K562 (cell line): ENCODE measurements around the gene MACROD2. TPM values are rescaled to one million over a fixed set of nuclear protein-coding genes. Genes with fewer than 3 reads are reported as not detected.

Experiments
- ATAC-seq: fragments of 200-7000 bp; cut with Tn5 transposase; 3 replicates; pipeline ENCODE4 v1.9.1; 2020; ENCODE audit warnings: moderate library complexity
- BruUV-seq: library from RNA; stranded (reverse); fragments of 400-500 nt; replicated peaks from 2 replicates; lab custom pipeline; 2021; lab: Mats Ljungman, UMichigan
- CTCF ChIA-PET: fragments of 300-600 bp; formaldehyde crosslinking; extraction: SDS; loops from one replicate; lab custom pipeline; 2021; ENCODE audit warnings: low intra/inter-chr PET ratio; lab: Yijun Ruan, JAX
- POLR2A ChIA-PET: fragments of 300-600, 350-650 bp; sonication (Branson Sonifier 250); formaldehyde crosslinking; extraction: SDS; loops from one replicate; lab custom pipeline; 2021; ENCODE audit warnings: antibody characterized with exemption, inconsistent platforms; lab: Yijun Ruan, JAX
- DNase-seq, 4 experiments: peaks; one replicate each; pipeline versions ENCODE4 v3.0.0 to v3.0.0-alpha.2; 2011 to 2018; ENCODE audit warnings: low spot score in 3 of 4, mixed read lengths in 3 of 4; ENCODE audit errors: extremely low read depth in 1 of 4
- FAIRE-seq: peaks from 2 replicates; lab custom pipeline; 2011; peaks lifted over from hg19 to GRCh38; lab: Jason Lieb, UNC
- H2AFZ ChIP-seq: 2 replicates; pipeline ENCODE4 v1.6.0; 2011; ENCODE audit warnings: low read depth, low read length, control low read depth, inconsistent platforms
- H3K27ac ChIP-seq: fragments of 200-600 bp; 3 replicates; pipeline ENCODE4 v1.8.0; 2011; ENCODE audit warnings: low read depth, mild to moderate bottlenecking, control low read depth, inconsistent platforms, low read length, moderate library complexity, mixed read lengths; ENCODE audit errors: extremely low read depth
- H3K27me3 ChIP-seq, 2 experiments: fragments of 300-600 bp in 1 of 2; 2 replicates in 1 of 2; 3 replicates in 1 of 2; pipeline versions ENCODE4 v1.6.0 to v1.8.0; 2011; ENCODE audit warnings: inconsistent platforms in 2 of 2, low read length in 2 of 2, mild to moderate bottlenecking in 1 of 2, mixed read lengths in 1 of 2, moderate library complexity in 1 of 2; ENCODE audit not compliant: control insufficient read depth in 2 of 2, insufficient read depth in 2 of 2
- H3K36me3 ChIP-seq: fragments of 300-600 bp; 3 replicates; pipeline ENCODE4 v1.8.0; 2011; ENCODE audit warnings: mild to moderate bottlenecking, low read length, inconsistent platforms; ENCODE audit not compliant: control insufficient read depth, insufficient read depth
- H3K4me1 ChIP-seq, 2 experiments: fragments of 200-600 bp in 1 of 2; replicated peaks in 1 of 2; 2 replicates in 1 of 2; 3 replicates in 1 of 2; pipeline versions ENCODE4 v1.5.1 to v1.8.0; 2011; ENCODE audit warnings: inconsistent platforms in 2 of 2, low read length in 2 of 2, mild to moderate bottlenecking in 1 of 2, mixed read lengths in 1 of 2, moderate library complexity in 1 of 2; ENCODE audit not compliant: control insufficient read depth in 2 of 2, insufficient read depth in 2 of 2
- H3K4me2 ChIP-seq: 2 replicates; pipeline ENCODE4 v1.6.1; 2011; ENCODE audit warnings: low read length, control low read depth, inconsistent platforms, mixed read lengths; ENCODE audit not compliant: insufficient read depth
- H3K4me3 ChIP-seq: fragments of 200-600 bp; sonication (generic), shearing (Covaris generic); 2 replicates; pipeline ENCODE4 v1.5.1; 2016; ENCODE audit warnings: control low read depth, inconsistent platforms
- H3K79me2 ChIP-seq: fragments of 200-600 bp; 3 replicates; pipeline ENCODE4 v1.8.0; 2011; ENCODE audit warnings: low read length, inconsistent platforms; ENCODE audit not compliant: control insufficient read depth, insufficient read depth
- H3K9ac ChIP-seq, 2 experiments: 2 replicates each; pipeline versions ENCODE4 v1.6.0 to v1.6.1; 2011; ENCODE audit warnings: low read depth in 2 of 2, low read length in 2 of 2, control low read depth in 1 of 2, inconsistent platforms in 1 of 2, mild to moderate bottlenecking in 1 of 2, mixed read lengths in 1 of 2; ENCODE audit not compliant: insufficient read depth in 1 of 2
- H3K9me1 ChIP-seq: one replicate; pipeline ENCODE4 v1.6.0; 2011; ENCODE audit warnings: inconsistent platforms, mild to moderate bottlenecking, low read length, moderate library complexity; ENCODE audit not compliant: control insufficient read depth, insufficient read depth
- H3K9me3 ChIP-seq: replicated peaks from 2 replicates; pipeline ENCODE4 v1.5.1; 2011; ENCODE audit warnings: low read depth, low read length, inconsistent platforms; ENCODE audit not compliant: control insufficient read depth, insufficient read depth
- H4K20me1 ChIP-seq: replicated peaks from 2 replicates; pipeline ENCODE4 v1.6.1; 2011; ENCODE audit warnings: low read length, inconsistent platforms, mixed read lengths; ENCODE audit not compliant: control insufficient read depth, insufficient read depth
- C11orf30 ChIP-seq: fragments of 450-650 bp; IDR thresholded peaks from 2 replicates; pipeline ENCODE4 v1.6.1; 2016; ENCODE audit warnings: low read depth, mild to moderate bottlenecking
- CBX3 ChIP-seq, 2 experiments: IDR thresholded peaks; 1 replicate in 1 of 2; 2 replicates in 1 of 2; pipeline ENCODE4 v1.6.1; 2012; ENCODE audit warnings: inconsistent platforms in 2 of 2, low read length in 2 of 2, borderline replicate concordance in 1 of 2, control low read depth in 1 of 2
- CHD1 ChIP-seq: fragments of 200-600 bp; sonication (generic); IDR thresholded peaks from one replicate; pipeline ENCODE4 v1.6.1; 2012; ENCODE audit warnings: mild to moderate bottlenecking, moderate library complexity, low read length, inconsistent platforms
- FUS ChIP-seq: fragments of 200-400 bp; formaldehyde crosslinking; optimal IDR thresholded peaks from 2 replicates; pipeline ENCODE3; 2017; ENCODE audit warnings: low read depth, low read length
- HOXB6 ChIP-seq: fragments of 250-450 bp; sonication (Bioruptor Pico); IDR thresholded peaks from 2 replicates; pipeline ENCODE4 v1.5.1; 2022; ENCODE audit warnings: mild to moderate bottlenecking, borderline replicate concordance
- IRF2 ChIP-seq: sonication (generic); formaldehyde crosslinking; IDR thresholded peaks from 2 replicates; pipeline ENCODE4 v1.8.1; 2022; ENCODE audit warnings: mild to moderate bottlenecking, missing genetic modification reagents
- POLR2AphosphoS2 ChIP-seq: IDR thresholded peaks from 2 replicates; pipeline ENCODE4 v1.6.1; 2012; ENCODE audit warnings: low read length, improper control_type of control experiment
- SMAD3 ChIP-seq: fragments of 450-650 bp; formaldehyde crosslinking; conservative IDR thresholded peaks from 2 replicates; pipeline ENCODE4 v1.4.0; 2020; ENCODE audit warnings: mild to moderate bottlenecking
- TCF7 ChIP-seq: sonication (generic); IDR thresholded peaks from 2 replicates; pipeline ENCODE4 v1.6.1; 2016; ENCODE audit warnings: antibody characterized with exemption, borderline replicate concordance
- ZC3H11A ChIP-seq: IDR thresholded peaks from 2 replicates; pipeline ENCODE4 v1.6.1; 2012; ENCODE audit warnings: low read depth, low read length, improper control_type of control experiment
- ZNF12 ChIP-seq: sonication (generic); formaldehyde crosslinking; IDR thresholded peaks from 2 replicates; pipeline ENCODE4 v1.4.0; 2020; ENCODE audit warnings: mild to moderate bottlenecking, missing genetic modification reagents
- whole genome bisulfite sequencing: fragments of 100-300 bp; shearing (Covaris generic); methylation state at CpG from one replicate; pipeline ENCODE4 v1.1.6; 2016; ENCODE audit warnings: low coverage, mixed read lengths; ENCODE audit not compliant: insufficient coverage; ENCODE audit errors: missing lambda C conversion rate; 5-methylcytosine and 5-hydroxymethylcytosine counted together
- in situ Hi-C: fragments of 300-500 bp; cut with MboI; formaldehyde crosslinking; loops from 4 replicates; pipeline ENCODE4 v1.15.0; 2018; ENCODE audit warnings: inconsistent platforms, mixed read lengths
- intact Hi-C: fragments of 100-400 bp; cut with micrococcal nuclease; formaldehyde crosslinking; loops from 2 replicates; pipeline ENCODE4 v1.14.2; 2022
- polyA plus RNA-seq, 8 experiments: library from polyadenylated mRNA; depleted of rRNA in 4 of 8; stranded (reverse) in 5 of 8; unstranded in 3 of 8; fragments of >200 nt; fragmentation: Nextera tagmentation in 2 of 8; fragmentation: Illumina TruSeq in 1 of 8; extraction: Ambion mirVana in 2 of 8; extraction: Trizol in 1 of 8; gene quantifications; 2 replicates each; pipeline versions ENCODE4 v1.2.1 to v1.2.3, GENCODE V29; 2011 to 2014; ENCODE audit warnings: inconsistent platforms in 1 of 8, missing spikeins in 1 of 8
- total RNA-seq, 7 experiments: library from RNA; depleted of rRNA in 6 of 7; stranded (reverse); fragments of >200 nt in 6 of 7; fragmentation: Illumina TruSeq in 2 of 7; extraction: Trizol in 2 of 7; gene quantifications; 2 replicates each; pipeline versions ENCODE4 v1.2.1 to v1.2.3, GENCODE V29; 2011 to 2021; ENCODE audit warnings: low replicate concordance in 1 of 7
- TF ChIP-seq, protein P1 (sequence below): sonication (generic); formaldehyde crosslinking; IDR thresholded peaks from 2 replicates; pipeline ENCODE4 v1.8.0; 2023; ENCODE audit warnings: missing genetic modification reagents, mild to moderate bottlenecking, borderline replicate concordance
- TF ChIP-seq, protein P2 (sequence below), 2 experiments: IDR thresholded peaks in 1 of 2; conservative IDR thresholded peaks in 1 of 2; 2 replicates each; pipeline ENCODE4 v1.6.1; 2016; ENCODE audit warnings: low read depth in 2 of 2, mild to moderate bottlenecking in 1 of 2, missing compliant biosample characterization in 1 of 2, missing genetic modification characterization in 1 of 2, moderate library complexity in 1 of 2
- TF ChIP-seq, protein P3 (sequence below): fragments of 450-650 bp; IDR thresholded peaks from 2 replicates; pipeline ENCODE4 v1.6.1; 2016

The MACROD2 gene
- total and polyA plus RNA-seq, 9 of the 15 experiments (the other 6 are each of a cell fraction or from before 2014, with no cell fraction given): not detected

DNA sequence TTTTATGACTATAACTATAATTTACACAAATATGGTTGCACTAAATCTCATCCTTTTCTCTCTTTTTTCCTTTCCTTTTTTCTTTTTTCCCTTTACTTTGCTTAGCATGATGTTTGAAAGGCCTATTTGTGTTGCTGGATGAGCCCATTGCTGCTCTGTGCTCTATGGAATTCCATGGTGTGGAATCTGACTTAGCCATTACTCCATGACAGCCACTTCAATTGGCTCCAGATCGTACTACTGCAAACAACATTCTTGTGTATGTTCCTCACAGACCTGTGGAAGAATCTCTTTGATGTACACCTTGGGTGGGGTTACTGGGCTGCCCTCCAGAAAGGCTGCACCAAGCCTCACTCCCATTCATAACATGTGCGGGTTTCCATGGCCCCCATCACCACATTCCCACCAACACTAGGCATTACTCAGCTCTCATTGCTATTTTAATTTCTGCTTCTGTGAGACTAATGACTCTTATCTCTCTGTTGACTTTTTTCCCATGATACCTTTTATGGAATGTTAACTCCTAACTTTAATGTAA lies 1598.9 kb downstream of the MACROD2 start:
- 0% methylated on average over 2 of the region's 2 CpGs for WGBS
- no peaks in the 10 kb centered on the region for H3K9me3 ChIP-seq
- no peak for TF ChIP-seq ZC3H11A
- TF ChIP-seq CHD1: no peak
- TF ChIP-seq HOXB6 (CRISPR knock-in tag): no peak
- TF ChIP-seq FUS: no peak
- TF ChIP-seq, protein P1, sequence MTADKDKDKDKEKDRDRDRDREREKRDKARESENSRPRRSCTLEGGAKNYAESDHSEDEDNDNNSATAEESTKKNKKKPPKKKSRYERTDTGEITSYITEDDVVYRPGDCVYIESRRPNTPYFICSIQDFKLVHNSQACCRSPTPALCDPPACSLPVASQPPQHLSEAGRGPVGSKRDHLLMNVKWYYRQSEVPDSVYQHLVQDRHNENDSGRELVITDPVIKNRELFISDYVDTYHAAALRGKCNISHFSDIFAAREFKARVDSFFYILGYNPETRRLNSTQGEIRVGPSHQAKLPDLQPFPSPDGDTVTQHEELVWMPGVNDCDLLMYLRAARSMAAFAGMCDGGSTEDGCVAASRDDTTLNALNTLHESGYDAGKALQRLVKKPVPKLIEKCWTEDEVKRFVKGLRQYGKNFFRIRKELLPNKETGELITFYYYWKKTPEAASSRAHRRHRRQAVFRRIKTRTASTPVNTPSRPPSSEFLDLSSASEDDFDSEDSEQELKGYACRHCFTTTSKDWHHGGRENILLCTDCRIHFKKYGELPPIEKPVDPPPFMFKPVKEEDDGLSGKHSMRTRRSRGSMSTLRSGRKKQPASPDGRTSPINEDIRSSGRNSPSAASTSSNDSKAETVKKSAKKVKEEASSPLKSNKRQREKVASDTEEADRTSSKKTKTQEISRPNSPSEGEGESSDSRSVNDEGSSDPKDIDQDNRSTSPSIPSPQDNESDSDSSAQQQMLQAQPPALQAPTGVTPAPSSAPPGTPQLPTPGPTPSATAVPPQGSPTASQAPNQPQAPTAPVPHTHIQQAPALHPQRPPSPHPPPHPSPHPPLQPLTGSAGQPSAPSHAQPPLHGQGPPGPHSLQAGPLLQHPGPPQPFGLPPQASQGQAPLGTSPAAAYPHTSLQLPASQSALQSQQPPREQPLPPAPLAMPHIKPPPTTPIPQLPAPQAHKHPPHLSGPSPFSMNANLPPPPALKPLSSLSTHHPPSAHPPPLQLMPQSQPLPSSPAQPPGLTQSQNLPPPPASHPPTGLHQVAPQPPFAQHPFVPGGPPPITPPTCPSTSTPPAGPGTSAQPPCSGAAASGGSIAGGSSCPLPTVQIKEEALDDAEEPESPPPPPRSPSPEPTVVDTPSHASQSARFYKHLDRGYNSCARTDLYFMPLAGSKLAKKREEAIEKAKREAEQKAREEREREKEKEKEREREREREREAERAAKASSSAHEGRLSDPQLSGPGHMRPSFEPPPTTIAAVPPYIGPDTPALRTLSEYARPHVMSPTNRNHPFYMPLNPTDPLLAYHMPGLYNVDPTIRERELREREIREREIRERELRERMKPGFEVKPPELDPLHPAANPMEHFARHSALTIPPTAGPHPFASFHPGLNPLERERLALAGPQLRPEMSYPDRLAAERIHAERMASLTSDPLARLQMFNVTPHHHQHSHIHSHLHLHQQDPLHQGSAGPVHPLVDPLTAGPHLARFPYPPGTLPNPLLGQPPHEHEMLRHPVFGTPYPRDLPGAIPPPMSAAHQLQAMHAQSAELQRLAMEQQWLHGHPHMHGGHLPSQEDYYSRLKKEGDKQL (CRISPR knock-in tag): no peak
- no peak for TF ChIP-seq TCF7
- no peak for TF ChIP-seq ZNF12 (CRISPR knock-in tag)
- TF ChIP-seq SMAD3 (CRISPR knock-in tag): no peak
- TF ChIP-seq CBX3 (IDR thresholded peaks at IDR 0.05; ENCODE audit: borderline replicate concordance in 1 of 2, low read length in 2 of 2): no peak
- no peak for TF ChIP-seq C11orf30
- no peak for TF ChIP-seq IRF2
- no peak for TF ChIP-seq POLR2AphosphoS2
- TF ChIP-seq, protein P2, sequence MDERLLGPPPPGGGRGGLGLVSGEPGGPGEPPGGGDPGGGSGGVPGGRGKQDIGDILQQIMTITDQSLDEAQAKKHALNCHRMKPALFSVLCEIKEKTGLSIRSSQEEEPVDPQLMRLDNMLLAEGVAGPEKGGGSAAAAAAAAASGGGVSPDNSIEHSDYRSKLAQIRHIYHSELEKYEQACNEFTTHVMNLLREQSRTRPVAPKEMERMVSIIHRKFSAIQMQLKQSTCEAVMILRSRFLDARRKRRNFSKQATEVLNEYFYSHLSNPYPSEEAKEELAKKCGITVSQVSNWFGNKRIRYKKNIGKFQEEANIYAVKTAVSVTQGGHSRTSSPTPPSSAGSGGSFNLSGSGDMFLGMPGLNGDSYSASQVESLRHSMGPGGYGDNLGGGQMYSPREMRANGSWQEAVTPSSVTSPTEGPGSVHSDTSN (CRISPR knock-in tag; IDR thresholded peaks at IDR 0.05; ENCODE audit: low read depth): no peak
- TF ChIP-seq, protein P2 (tag; conservative IDR thresholded peaks at IDR 0.05; ENCODE audit: low read depth): no peak
- TF ChIP-seq, protein P3, sequence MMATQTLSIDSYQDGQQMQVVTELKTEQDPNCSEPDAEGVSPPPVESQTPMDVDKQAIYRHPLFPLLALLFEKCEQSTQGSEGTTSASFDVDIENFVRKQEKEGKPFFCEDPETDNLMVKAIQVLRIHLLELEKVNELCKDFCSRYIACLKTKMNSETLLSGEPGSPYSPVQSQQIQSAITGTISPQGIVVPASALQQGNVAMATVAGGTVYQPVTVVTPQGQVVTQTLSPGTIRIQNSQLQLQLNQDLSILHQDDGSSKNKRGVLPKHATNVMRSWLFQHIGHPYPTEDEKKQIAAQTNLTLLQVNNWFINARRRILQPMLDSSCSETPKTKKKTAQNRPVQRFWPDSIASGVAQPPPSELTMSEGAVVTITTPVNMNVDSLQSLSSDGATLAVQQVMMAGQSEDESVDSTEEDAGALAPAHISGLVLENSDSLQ: no peak

More for the DNA sequence above, 1598.9 kb downstream of the MACROD2 start:
- no peak overlapping the region for H3K27ac ChIP-seq
- intact Hi-C loops: no loop called here
- no TSS peak for BruUV-seq
- ChIA-PET POLR2A (no interaction called here), CTCF (no interaction called here)
- no peaks in the 10 kb centered on the region for H3K27me3 ChIP-seq
- no peak overlapping the region for H3K4me2 ChIP-seq
- H4K20me1 ChIP-seq: no peaks in the 10 kb centered on the region
- no peaks in the 10 kb centered on the region for H3K4me1 ChIP-seq
- in situ Hi-C loops: no loop called here
- H3K36me3 ChIP-seq: no peaks in the 10 kb centered on the region
- FAIRE-seq: no peak
- DNase-seq: no peak
- no peaks in the 10 kb centered on the region for H3K79me2 ChIP-seq
- no peak overlapping the region for H3K4me3 ChIP-seq
- no peaks in the 10 kb centered on the region for H3K9me1 ChIP-seq
- no peak overlapping the region for H2AFZ ChIP-seq
- H3K9ac ChIP-seq: no peak overlapping the region
- ATAC-seq: no peak
